Liver (tissue), 3 donors: ENCODE results near the gene STC2.

ENCODE experiments used
- CTCF ChIP-seq: fragments of 150-350 bp; IDR thresholded peaks from 2 replicates; pipeline ENCODE4 v1.5.1; 2017; ENCODE audit warnings: improper control_type of control experiment, low read depth, low read length; ENCODE audit not compliant: missing input control
- FOXA2 ChIP-seq: IDR thresholded peaks from 2 replicates; pipeline ENCODE4 v1.6.1; 2016; ENCODE audit warnings: antibody characterized with exemption
- REST ChIP-seq: IDR thresholded peaks from 2 replicates; pipeline ENCODE4 v1.6.1; 2016; ENCODE audit warnings: antibody characterized with exemption, mild to moderate bottlenecking
- TAF1 ChIP-seq: conservative IDR thresholded peaks from 2 replicates; pipeline ENCODE4 v1.6.1; 2016; ENCODE audit warnings: antibody characterized with exemption, mild to moderate bottlenecking
- YY1 ChIP-seq: IDR thresholded peaks from 2 replicates; pipeline ENCODE4 v1.6.1; 2016; ENCODE audit warnings: antibody characterized with exemption, mild to moderate bottlenecking
- TF ChIP-seq, protein P1 (sequence below): IDR thresholded peaks from 2 replicates; pipeline ENCODE4 v1.6.1; 2016; ENCODE audit warnings: antibody characterized with exemption
- donor health status: healthy.
- donor health status: healthy.

GRCh38 chr5:173283318-173284288, 44.6 kb downstream of the STC2 start:
- TF ChIP-seq, protein P1, sequence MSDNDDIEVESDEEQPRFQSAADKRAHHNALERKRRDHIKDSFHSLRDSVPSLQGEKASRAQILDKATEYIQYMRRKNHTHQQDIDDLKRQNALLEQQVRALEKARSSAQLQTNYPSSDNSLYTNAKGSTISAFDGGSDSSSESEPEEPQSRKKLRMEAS, result no peak
- peak; percentile 50 for TF ChIP-seq CTCF
- TF ChIP-seq FOXA2, result no peak
- TF ChIP-seq TAF1, result no peak
- TF ChIP-seq YY1, result no peak
- no peak for TF ChIP-seq REST
